ENCODE data around the gene B4GALT4. TPM values are rescaled to one million over a fixed set of nuclear protein-coding genes. Genes with fewer than 3 reads are reported as not detected.
"Not testable (repeated sequence)": the region's sequence is repeated elsewhere in the genome, so short reads cannot be mapped to it uniquely, and the experiment has no call there.

The B4GALT4 gene
- total RNA-seq, 4 donors from 2014 or later, result 15.6 to 23.9 (median 17.5) TPM

DNA sequence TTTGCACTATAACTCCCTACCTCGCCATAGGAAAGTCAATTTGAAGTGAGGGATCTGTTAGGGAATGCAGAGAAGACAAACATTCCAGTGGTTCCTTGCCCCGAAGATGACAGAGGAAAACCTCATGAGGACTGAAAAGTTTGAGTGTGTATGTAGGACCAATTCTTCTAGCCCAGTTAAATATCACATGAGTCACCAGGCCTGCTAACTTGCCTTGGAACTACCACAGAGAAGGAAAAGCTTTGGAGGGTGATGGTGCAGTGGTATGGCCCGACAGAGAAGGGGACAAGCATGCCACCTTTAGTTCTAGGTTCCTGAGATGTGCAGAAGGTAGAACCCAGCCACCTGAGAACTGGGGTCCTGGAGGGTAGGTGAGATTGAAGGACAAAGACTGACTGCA is 69.9 kb downstream of the B4GALT4 start:
- Histone ChIP-seq H3K36me3 (no peaks in the 10 kb centered on the region), H3K27me3 (no peaks in the 10 kb centered on the region), H3K4me1 (no peaks in the 10 kb centered on the region), H3K27ac (no peak overlapping the region), H3K9me3 (no peaks in the 10 kb centered on the region), H3K4me3 (no peak overlapping the region)
- no peak for ATAC-seq
- WGBS, 2 donors (ENCODE audit: low coverage in 1 of 2), result 71 to 80% methylated on average over 2 of the region's 3 CpGs
- TF ChIP-seq, protein P1, sequence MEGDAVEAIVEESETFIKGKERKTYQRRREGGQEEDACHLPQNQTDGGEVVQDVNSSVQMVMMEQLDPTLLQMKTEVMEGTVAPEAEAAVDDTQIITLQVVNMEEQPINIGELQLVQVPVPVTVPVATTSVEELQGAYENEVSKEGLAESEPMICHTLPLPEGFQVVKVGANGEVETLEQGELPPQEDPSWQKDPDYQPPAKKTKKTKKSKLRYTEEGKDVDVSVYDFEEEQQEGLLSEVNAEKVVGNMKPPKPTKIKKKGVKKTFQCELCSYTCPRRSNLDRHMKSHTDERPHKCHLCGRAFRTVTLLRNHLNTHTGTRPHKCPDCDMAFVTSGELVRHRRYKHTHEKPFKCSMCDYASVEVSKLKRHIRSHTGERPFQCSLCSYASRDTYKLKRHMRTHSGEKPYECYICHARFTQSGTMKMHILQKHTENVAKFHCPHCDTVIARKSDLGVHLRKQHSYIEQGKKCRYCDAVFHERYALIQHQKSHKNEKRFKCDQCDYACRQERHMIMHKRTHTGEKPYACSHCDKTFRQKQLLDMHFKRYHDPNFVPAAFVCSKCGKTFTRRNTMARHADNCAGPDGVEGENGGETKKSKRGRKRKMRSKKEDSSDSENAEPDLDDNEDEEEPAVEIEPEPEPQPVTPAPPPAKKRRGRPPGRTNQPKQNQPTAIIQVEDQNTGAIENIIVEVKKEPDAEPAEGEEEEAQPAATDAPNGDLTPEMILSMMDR (IDR thresholded peaks at IDR 0.05), result no peak
- TF ChIP-seq EP300 (IDR thresholded peaks at IDR 0.05), result no peak

DNA sequence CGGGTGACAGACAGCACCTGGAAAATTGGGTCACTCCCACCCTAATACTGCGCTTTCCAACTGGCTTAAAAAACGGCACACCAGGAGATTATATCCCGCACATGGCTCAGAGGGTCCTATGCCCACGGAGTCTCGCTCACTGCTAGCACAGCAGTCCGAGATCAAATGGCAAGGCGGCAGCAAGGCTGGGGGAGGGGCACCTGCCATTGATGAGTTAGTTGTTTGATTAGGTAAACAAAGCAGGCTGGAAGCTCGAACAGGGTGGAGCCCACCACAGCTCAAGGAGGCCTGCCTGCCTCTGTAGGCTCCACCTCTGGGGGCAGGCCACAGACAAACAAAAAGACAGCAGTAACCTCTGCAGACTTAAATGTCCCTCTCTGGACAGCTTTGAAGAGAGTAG is 75.9 kb downstream of the B4GALT4 start:
- H3K27ac ChIP-seq, H3K9me3 ChIP-seq, H3K4me1 ChIP-seq, H3K36me3 ChIP-seq, H3K27me3 ChIP-seq, ATAC-seq, H3K4me3 ChIP-seq: not testable (repeated sequence)
- WGBS, 2 donors (ENCODE audit: low coverage in 1 of 2), result 92 to 96% methylated on average over 6 to 8 of the region's 9 CpGs

Other genes starting within 250 kb of the B4GALT4 start
- 10 to 100 TPM in 1 of 4 donors, 1 to 10 TPM in 3; 2.0 to 20.2 (median 6.1) TPM for gene IGSF11, start 206.0 kb downstream of the B4GALT4 start, total RNA-seq
- gene TEX55, start 94.7 kb downstream of the B4GALT4 start, total RNA-seq, result not detected
- gene UPK1B, start 67.3 kb downstream of the B4GALT4 start, total RNA-seq, result under 1 TPM in 1 of 4 donors, not detected in 3; 0.15 TPM
- 10 to 100 TPM; 19.8 to 28.7 (median 22.6) TPM for gene ARHGAP31, start 53.5 kb upstream of the B4GALT4 start, total RNA-seq
- gene TMEM39A, start 222.7 kb upstream of the B4GALT4 start, total RNA-seq, result 10 to 100 TPM; 21.4 to 29.6 (median 25.9) TPM
- gene POGLUT1, start 228.1 kb upstream of the B4GALT4 start, total RNA-seq, result 10 to 100 TPM in 2 of 4 donors, 1 to 10 TPM in 2; 8.8 to 13.4 (median 10.3) TPM

Measured in gastroesophageal sphincter (tissue), 4 donors.